HG03469 (cell line): Measurements from ENCODE around the gene MRGPRG.

Experiments used
- ATAC-seq: cut with Tn5 transposase; IDR thresholded peaks from one replicate; pipeline ENCODE4 v1.9.1; 2021; ENCODE audit warnings: mild to moderate bottlenecking, moderate library complexity, moderate number of reproducible peaks; ENCODE audit not compliant: unreplicated experiment

The MRGPRG gene

GRCh38 chr11:3213659-3214419 is 4.8 kb downstream of the MRGPRG start:
- no peak for ATAC-seq

- ATAC-seq = no peak
Observed at GRCh38 chr11:3208272-3208671, 10.3 kb downstream of the MRGPRG start.

GRCh38 chr11:3207526-3208189 is 11.0 kb downstream of the MRGPRG start:
- no peak for ATAC-seq

GRCh38 chr11:3206922-3207204 is 11.8 kb downstream of the MRGPRG start:
- ATAC-seq = no peak

GRCh38 chr11:3206156-3206921 is 12.3 kb downstream of the MRGPRG start:
- no peak for ATAC-seq

- no peak for ATAC-seq
Observed at GRCh38 chr11:3205261-3206155, 13.1 kb downstream of the MRGPRG start.

GRCh38 chr11:3204141-3205015 is 14.2 kb downstream of the MRGPRG start:
- no peak for ATAC-seq

GRCh38 chr11:3203221-3204043 is 15.2 kb downstream of the MRGPRG start:
- no peak for ATAC-seq

GRCh38 chr11:3202759-3203158 is 15.9 kb downstream of the MRGPRG start:
- ATAC-seq = no peak

GRCh38 chr11:3202305-3202704 is 16.3 kb downstream of the MRGPRG start:
- no peak for ATAC-seq

- no peak for ATAC-seq
Observed at GRCh38 chr11:3201677-3202181, 16.9 kb downstream of the MRGPRG start.

GRCh38 chr11:3201112-3201581 is 17.5 kb downstream of the MRGPRG start:
- ATAC-seq = no peak

- no peak for ATAC-seq
Observed at GRCh38 chr11:3200388-3201111, 18.1 kb downstream of the MRGPRG start.

GRCh38 chr11:3199537-3200295 is 18.9 kb downstream of the MRGPRG start:
- ATAC-seq = no peak

- ATAC-seq = no peak
Observed at GRCh38 chr11:3198815-3199214, 19.8 kb downstream of the MRGPRG start.

GRCh38 chr11:3197878-3198528 is 20.6 kb downstream of the MRGPRG start:
- no peak for ATAC-seq
